ENCODE data around the gene SYCE1L.

DNA sequence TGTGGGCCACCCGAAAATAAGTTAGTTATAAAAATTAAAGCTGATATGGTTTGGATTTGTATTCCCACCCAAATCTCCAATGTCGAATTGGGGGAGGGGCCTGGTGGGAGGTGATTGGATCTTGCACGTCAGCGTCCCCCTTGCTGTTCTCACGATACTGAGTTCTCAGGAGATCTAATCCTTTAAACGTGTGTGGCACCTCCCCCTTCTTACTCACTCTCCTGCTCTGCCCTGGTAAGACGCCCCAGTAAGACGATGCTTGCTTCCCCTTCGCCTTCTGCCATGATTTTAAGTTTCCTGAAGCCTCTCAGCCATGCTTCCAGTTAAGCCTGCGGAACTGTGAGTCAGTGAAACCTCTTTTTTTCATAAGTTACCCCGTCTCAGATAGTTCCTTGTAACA, 35.4 kb downstream of the SYCE1L start:
- TF ChIP-seq, protein P1, sequence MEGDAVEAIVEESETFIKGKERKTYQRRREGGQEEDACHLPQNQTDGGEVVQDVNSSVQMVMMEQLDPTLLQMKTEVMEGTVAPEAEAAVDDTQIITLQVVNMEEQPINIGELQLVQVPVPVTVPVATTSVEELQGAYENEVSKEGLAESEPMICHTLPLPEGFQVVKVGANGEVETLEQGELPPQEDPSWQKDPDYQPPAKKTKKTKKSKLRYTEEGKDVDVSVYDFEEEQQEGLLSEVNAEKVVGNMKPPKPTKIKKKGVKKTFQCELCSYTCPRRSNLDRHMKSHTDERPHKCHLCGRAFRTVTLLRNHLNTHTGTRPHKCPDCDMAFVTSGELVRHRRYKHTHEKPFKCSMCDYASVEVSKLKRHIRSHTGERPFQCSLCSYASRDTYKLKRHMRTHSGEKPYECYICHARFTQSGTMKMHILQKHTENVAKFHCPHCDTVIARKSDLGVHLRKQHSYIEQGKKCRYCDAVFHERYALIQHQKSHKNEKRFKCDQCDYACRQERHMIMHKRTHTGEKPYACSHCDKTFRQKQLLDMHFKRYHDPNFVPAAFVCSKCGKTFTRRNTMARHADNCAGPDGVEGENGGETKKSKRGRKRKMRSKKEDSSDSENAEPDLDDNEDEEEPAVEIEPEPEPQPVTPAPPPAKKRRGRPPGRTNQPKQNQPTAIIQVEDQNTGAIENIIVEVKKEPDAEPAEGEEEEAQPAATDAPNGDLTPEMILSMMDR (conservative IDR thresholded peaks at IDR 0.05; ENCODE audit: low read depth, low read length): no peak
- TF ChIP-seq EZH2 (IDR thresholded peaks at IDR 0.05; ENCODE audit: borderline replicate concordance, low read depth, low read length, poor library complexity, severe bottlenecking): no peak
